Measurements from ENCODE around the gene INTS6. TPM values are rescaled to one million over a fixed set of nuclear protein-coding genes. Genes with fewer than 3 reads are reported as not detected.

The INTS6 gene
- total and polyA plus RNA-seq, 4 donors, result 22.8 to 51.2 (median 31.1) TPM

DNA sequence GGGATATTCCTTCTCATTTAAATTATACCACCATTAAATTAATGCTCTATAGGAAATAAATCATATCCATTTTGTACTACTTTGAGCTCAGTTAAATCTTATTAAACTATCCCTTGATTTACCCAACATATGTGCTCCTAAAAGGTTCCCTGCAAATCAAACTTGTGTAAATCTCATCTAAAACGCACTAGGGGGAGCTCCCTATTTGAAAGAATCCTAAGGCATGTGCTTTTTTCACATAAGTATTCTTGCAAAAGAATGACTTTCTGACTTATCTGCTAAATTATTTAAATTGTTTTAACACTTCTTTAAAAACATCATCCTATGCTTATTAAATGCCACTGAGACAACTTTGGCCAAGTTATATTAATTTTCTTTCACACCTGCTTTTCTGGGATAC lies 7.9 kb downstream of the INTS6 start:
- Histone ChIP-seq H3K9me3 (ENCODE audit: control insufficient read depth, insufficient read depth, low read length) (no peaks in the 10 kb centered on the region), H3K4me3 (ENCODE audit: low read depth, low read length) (no peak overlapping the region), H3K27me3 (ENCODE audit: control insufficient read depth, insufficient read depth, low read length) (no peaks in the 10 kb centered on the region), H3K4me1 (ENCODE audit: control insufficient read depth, insufficient read depth, low read length) (no peaks in the 10 kb centered on the region), H3K36me3 (ENCODE audit: control insufficient read depth, insufficient read depth, low read length) (peaks cover 8% of the 10 kb centered on the region), H3K27ac (ENCODE audit: low read depth, low read length) (no peak overlapping the region)
- 60% methylated on average over 1 of the region's 1 CpG for WGBS (ENCODE audit: insufficient coverage)
- peak in 3 of 6 donors; percentile 14 to 78 (median 45) for DNase-seq (ENCODE audit: low read depth in 4 of 6, low spot score in 6 of 6)

DNA sequence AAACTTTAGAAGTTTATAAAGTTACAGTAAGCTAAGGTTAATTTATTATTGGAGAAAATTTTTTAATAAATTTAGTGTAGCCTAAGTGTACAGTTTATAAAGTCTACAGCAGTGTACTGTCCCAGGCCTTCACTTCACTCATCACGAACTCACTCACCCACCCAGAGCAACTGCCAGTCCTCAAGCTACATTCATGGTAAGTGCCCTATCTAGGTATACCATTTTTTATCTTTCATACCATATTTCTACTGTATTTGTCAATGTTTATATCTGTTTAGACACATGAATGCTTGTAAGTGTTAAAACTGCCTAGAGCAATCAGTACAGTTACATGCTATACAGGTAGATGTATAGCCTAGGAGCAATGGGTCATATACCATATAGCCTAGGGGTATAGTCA lies 12.5 kb downstream of the INTS6 start:
- no peaks in the 10 kb centered on the region for H3K4me1 ChIP-seq (ENCODE audit: control insufficient read depth, insufficient read depth, low read length)
- no CpG with 5 or more reads among the region's 1 CpG for WGBS (ENCODE audit: insufficient coverage)
- no peaks in the 10 kb centered on the region for H3K9me3 ChIP-seq (ENCODE audit: control insufficient read depth, insufficient read depth, low read length)
- H3K36me3 ChIP-seq (ENCODE audit: control insufficient read depth, insufficient read depth, low read length), result peaks cover 5% of the 10 kb centered on the region
- no peaks in the 10 kb centered on the region for H3K27me3 ChIP-seq (ENCODE audit: control insufficient read depth, insufficient read depth, low read length)
- DNase-seq (ENCODE audit: low read depth in 4 of 6, low spot score in 6 of 6), result no peak
- H3K4me3 ChIP-seq (ENCODE audit: low read depth, low read length), result no peak overlapping the region
- H3K27ac ChIP-seq (ENCODE audit: low read depth, low read length), result no peak overlapping the region

- no CpG with 5 or more reads among the region's 4 CpGs for WGBS (ENCODE audit: insufficient coverage)
- Histone ChIP-seq H3K4me3 (ENCODE audit: low read depth, low read length) (no peak overlapping the region), H3K27me3 (ENCODE audit: control insufficient read depth, insufficient read depth, low read length) (no peaks in the 10 kb centered on the region), H3K9me3 (ENCODE audit: control insufficient read depth, insufficient read depth, low read length) (no peaks in the 10 kb centered on the region), H3K36me3 (ENCODE audit: control insufficient read depth, insufficient read depth, low read length) (peaks cover 8% of the 10 kb centered on the region), H3K27ac (ENCODE audit: low read depth, low read length) (no peak overlapping the region), H3K4me1 (ENCODE audit: control insufficient read depth, insufficient read depth, low read length) (no peaks in the 10 kb centered on the region)
- DNase-seq (ENCODE audit: low read depth in 4 of 6, low spot score in 6 of 6), result peak in 1 of 6 donors; percentile 17
Measured at GRCh38 chr13:51437550-51438127, 15.2 kb downstream of the INTS6 start.

DNA sequence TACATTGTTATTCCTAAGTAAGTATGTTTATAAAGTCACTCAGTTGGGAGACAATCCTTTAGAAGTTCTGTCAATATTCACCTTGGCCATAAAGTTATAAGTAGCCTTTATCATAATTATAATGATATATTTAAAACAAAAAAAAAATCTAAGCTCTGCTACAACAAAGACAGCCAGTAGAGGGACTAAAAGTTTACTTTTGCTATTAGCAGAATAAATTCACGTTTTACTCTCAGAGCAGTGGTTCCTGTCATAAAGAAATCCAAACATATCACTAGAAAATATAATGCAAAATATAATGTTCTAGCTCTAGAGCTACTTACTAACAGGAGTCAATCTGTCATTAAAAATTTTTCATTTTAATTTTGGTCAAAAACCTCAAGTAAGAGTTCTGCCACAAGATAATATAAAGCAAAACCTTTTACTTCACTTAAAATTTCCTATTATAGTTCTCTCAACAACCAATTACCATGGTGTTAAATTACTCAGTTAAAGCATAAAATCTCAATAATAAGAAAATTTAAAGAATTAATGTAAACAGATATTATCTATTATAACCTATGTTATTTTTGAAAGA lies 17.7 kb downstream of the INTS6 start:
- DNase-seq (ENCODE audit: low read depth in 4 of 6, low spot score in 6 of 6), result peak in 2 of 6 donors; percentile 30 to 55
- Histone ChIP-seq H3K4me3 (ENCODE audit: low read depth, low read length) (no peak overlapping the region), H3K27me3 (ENCODE audit: control insufficient read depth, insufficient read depth, low read length) (no peaks in the 10 kb centered on the region), H3K9me3 (ENCODE audit: control insufficient read depth, insufficient read depth, low read length) (no peaks in the 10 kb centered on the region), H3K4me1 (ENCODE audit: control insufficient read depth, insufficient read depth, low read length) (no peaks in the 10 kb centered on the region), H3K27ac (ENCODE audit: low read depth, low read length) (no peak overlapping the region), H3K36me3 (ENCODE audit: control insufficient read depth, insufficient read depth, low read length) (peaks cover 3% of the 10 kb centered on the region)
- no CpG with 5 or more reads among the region's 1 CpG for WGBS (ENCODE audit: insufficient coverage)

DNA sequence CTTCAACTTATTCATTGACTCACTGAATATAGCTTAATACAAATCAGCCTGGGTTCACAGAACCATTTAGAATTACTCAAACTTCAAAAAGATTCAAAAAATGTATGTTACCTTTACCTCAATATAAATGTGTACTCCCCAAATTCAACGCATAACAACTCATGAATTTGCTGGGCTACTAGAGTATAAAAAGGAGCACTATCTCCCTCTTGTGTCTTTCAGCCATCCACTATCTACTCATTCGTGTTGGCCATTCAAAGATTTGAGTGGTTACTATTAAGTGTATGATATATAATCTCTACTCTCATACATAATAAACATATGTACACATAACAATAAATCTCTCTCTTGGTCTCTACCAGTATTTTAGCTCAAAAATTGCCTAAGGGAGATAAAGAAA lies 20.3 kb downstream of the INTS6 start:
- Histone ChIP-seq H3K4me3 (ENCODE audit: low read depth, low read length) (no peak overlapping the region), H3K4me1 (ENCODE audit: control insufficient read depth, insufficient read depth, low read length) (no peaks in the 10 kb centered on the region), H3K36me3 (ENCODE audit: control insufficient read depth, insufficient read depth, low read length) (peaks cover 3% of the 10 kb centered on the region), H3K27me3 (ENCODE audit: control insufficient read depth, insufficient read depth, low read length) (no peaks in the 10 kb centered on the region), H3K27ac (ENCODE audit: low read depth, low read length) (no peak overlapping the region), H3K9me3 (ENCODE audit: control insufficient read depth, insufficient read depth, low read length) (no peaks in the 10 kb centered on the region)
- WGBS (ENCODE audit: insufficient coverage), result no CpG with 5 or more reads among the region's 2 CpGs
- peak in 1 of 6 donors; percentile 23 for DNase-seq (ENCODE audit: low read depth in 4 of 6, low spot score in 6 of 6)

GRCh38 chr13:51426982-51427381 lies 25.9 kb downstream of the INTS6 start:
- no peak for DNase-seq (ENCODE audit: low read depth in 4 of 6, low spot score in 6 of 6)

DNA sequence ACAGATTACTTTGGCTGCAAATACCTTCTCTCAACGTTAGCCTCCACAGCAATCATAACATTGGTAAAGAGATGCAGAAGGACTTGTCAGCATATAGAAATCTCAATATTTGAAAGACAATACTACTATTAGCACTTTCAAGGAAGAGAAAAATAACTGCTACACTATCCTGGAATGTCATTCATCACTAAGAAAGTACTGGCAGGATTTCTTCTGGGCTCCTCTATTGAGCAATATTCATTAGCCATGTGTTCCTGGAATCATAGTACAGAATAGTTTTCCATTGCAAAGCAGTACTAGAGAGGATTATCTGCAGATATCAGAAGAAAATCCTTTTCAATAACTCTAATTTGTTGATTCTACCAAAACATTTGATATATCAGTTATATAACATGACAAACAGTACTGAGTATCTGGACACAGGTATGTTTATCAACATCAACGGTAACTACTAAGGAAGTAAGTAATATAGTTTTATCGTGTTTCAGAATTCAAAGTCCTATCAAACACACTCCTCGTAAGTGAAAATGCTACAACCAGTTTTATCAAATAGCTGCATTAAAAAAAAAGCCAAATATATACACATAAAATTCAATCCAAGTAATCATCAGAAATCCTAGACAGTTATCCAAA lies 27.3 kb downstream of the INTS6 start:
- Histone ChIP-seq H3K36me3 (ENCODE audit: control insufficient read depth, insufficient read depth, low read length) (no peaks in the 10 kb centered on the region), H3K27ac (ENCODE audit: low read depth, low read length) (no peak overlapping the region), H3K9me3 (ENCODE audit: control insufficient read depth, insufficient read depth, low read length) (no peaks in the 10 kb centered on the region), H3K4me3 (ENCODE audit: low read depth, low read length) (no peak overlapping the region), H3K27me3 (ENCODE audit: control insufficient read depth, insufficient read depth, low read length) (no peaks in the 10 kb centered on the region), H3K4me1 (ENCODE audit: control insufficient read depth, insufficient read depth, low read length) (no peaks in the 10 kb centered on the region)
- no peak for DNase-seq (ENCODE audit: low read depth in 4 of 6, low spot score in 6 of 6)
- WGBS (ENCODE audit: insufficient coverage), result 100% methylated on average over 1 of the region's 4 CpGs

More at GRCh38 chr13:51426982-51427381, 25.9 kb downstream of the INTS6 start:
- Histone ChIP-seq H3K36me3 (ENCODE audit: control insufficient read depth, insufficient read depth, low read length) (no peaks in the 10 kb centered on the region), H3K4me1 (ENCODE audit: control insufficient read depth, insufficient read depth, low read length) (no peaks in the 10 kb centered on the region), H3K27me3 (ENCODE audit: control insufficient read depth, insufficient read depth, low read length) (no peaks in the 10 kb centered on the region), H3K4me3 (ENCODE audit: low read depth, low read length) (no peak overlapping the region), H3K27ac (ENCODE audit: low read depth, low read length) (no peak overlapping the region), H3K9me3 (ENCODE audit: control insufficient read depth, insufficient read depth, low read length) (no peaks in the 10 kb centered on the region)

DNA sequence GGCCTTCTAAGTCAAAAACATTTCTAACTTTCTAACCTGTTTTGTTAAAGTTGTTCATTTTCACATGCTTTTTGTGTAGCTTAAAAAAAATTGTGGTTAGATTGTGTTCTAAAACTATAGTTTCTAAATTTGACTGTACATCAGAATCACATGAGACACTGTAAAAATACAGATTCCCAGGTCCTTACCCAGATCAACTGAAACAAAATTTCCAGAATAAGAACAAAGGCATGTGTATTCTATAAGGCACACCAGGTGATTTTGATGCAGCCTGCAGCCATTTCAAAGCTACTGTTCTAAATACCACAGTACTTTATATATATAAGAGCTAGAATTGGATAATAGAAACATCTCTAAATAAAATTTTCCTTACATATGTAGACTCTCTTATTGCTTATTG lies 29.1 kb downstream of the INTS6 start:
- Histone ChIP-seq H3K36me3 (ENCODE audit: control insufficient read depth, insufficient read depth, low read length) (no peaks in the 10 kb centered on the region), H3K4me1 (ENCODE audit: control insufficient read depth, insufficient read depth, low read length) (no peaks in the 10 kb centered on the region), H3K27ac (ENCODE audit: low read depth, low read length) (no peak overlapping the region), H3K4me3 (ENCODE audit: low read depth, low read length) (no peak overlapping the region), H3K9me3 (ENCODE audit: control insufficient read depth, insufficient read depth, low read length) (no peaks in the 10 kb centered on the region), H3K27me3 (ENCODE audit: control insufficient read depth, insufficient read depth, low read length) (no peaks in the 10 kb centered on the region)
- DNase-seq (ENCODE audit: low read depth in 4 of 6, low spot score in 6 of 6), result no peak

DNA sequence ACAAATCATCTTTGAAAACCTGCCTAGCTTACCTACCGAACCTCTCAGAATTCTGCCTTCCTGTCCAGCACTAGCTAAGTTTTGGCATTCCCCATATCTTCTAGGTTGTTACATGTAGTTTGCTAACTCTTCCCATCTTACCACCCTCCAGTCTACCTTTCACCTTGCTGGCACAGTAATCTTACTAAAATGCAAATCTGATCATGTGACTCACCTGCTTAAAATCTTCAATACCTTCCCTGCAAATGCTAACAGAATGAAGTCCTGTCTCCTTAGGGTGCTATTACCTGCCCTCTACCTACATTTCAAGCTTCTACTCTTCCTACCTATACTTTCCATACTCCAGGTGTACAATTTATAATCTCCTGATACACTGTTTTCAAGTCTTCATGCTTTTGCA lies 30.4 kb downstream of the INTS6 start:
- DNase-seq (ENCODE audit: low read depth in 4 of 6, low spot score in 6 of 6), result no peak
- no peaks in the 10 kb centered on the region for H3K36me3 ChIP-seq (ENCODE audit: control insufficient read depth, insufficient read depth, low read length)
- no peak overlapping the region for H3K4me3 ChIP-seq (ENCODE audit: low read depth, low read length)
- H3K9me3 ChIP-seq (ENCODE audit: control insufficient read depth, insufficient read depth, low read length), result no peaks in the 10 kb centered on the region
- H3K27ac ChIP-seq (ENCODE audit: low read depth, low read length), result no peak overlapping the region
- H3K4me1 ChIP-seq (ENCODE audit: control insufficient read depth, insufficient read depth, low read length), result no peaks in the 10 kb centered on the region
- WGBS (ENCODE audit: insufficient coverage), result 100% methylated on average over 1 of the region's 1 CpG
- H3K27me3 ChIP-seq (ENCODE audit: control insufficient read depth, insufficient read depth, low read length), result no peaks in the 10 kb centered on the region
